NCI-H2107 (cell line): Measurements from ENCODE around the gene ZFP36.
"Not testable (repeated sequence)": the region's sequence is repeated elsewhere in the genome, so short reads cannot be mapped to it uniquely, and the experiment has no call there.

Source experiments
- DNase-seq: peaks from one replicate; lab custom pipeline; 2025; lab: John Stamatoyannopoulos, UW

ZFP36 gene

DNA sequence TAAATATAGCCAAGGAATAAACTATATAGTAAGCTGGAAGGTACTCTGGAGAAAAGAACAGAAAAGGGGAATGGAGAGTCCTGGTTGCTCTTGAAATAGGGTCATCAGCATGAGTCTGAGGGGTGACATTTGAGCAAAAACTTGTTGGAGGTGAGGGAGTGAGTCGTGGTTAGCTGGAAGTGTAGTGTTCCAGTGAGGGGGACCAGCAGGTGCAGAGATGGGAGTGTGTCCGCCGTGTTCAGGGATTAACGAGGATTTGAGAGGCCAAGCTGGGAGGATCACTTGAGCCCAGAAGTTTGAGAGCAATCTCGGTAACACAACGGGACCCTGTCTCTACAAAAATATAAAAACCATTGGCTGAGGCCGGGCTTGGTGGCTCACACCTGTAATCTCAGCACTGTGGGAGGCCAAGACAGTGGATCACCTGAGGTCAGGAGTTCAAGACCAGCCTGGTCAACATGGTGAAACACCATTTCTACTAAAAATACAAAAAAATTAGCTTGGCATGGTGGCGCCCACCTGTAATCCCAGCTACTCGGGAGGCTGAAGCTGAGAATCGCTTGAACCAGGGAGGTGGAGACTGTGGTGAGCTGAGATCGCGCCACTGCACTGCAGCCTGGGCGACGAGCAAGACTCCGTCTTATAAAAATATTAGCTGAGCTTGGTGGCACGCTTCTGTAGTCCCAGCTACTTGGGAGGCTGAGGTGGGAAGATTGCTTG is 39.9 kb downstream of the ZFP36 start:
- DNase-seq: no peak

GRCh38 chr19:39448271-39448670 is 41.6 kb downstream of the ZFP36 start:
- DNase-seq: no peak

GRCh38 chr19:39449116-39449797 is 42.6 kb downstream of the ZFP36 start:
- no peak for DNase-seq

GRCh38 chr19:39451257-39451656 is 44.6 kb downstream of the ZFP36 start:
- DNase-seq: not testable (repeated sequence)
